T-helper 17 cell (primary cell): Measurements from ENCODE around the gene DLL4. TPM values are rescaled to one million over a fixed set of nuclear protein-coding genes. Genes with fewer than 3 reads are reported as not detected.

Experiments
- ATAC-seq: fragments of 150-1000 bp; cut with Tn5 transposase; 2 replicates; pipeline ENCODE4 v1.10.0; 2021; ENCODE audit warnings: mild to moderate bottlenecking, moderate library complexity
- DNase-seq, 3 donors: peaks; one replicate each; pipeline versions ENCODE4 v3.0.0 to v3.0.0-alpha.2; 2020 to 2021
- H3K9me3 ChIP-seq: one replicate; pipeline ENCODE4 v1.7.0; 2013; ENCODE audit warnings: low read length, mild to moderate bottlenecking; ENCODE audit not compliant: control insufficient read depth, poor library complexity, severe bottlenecking
- H3K27ac Mint-ChIP-seq: one replicate; pipeline ENCODE4 v1.8.0; 2022; ENCODE audit warnings: mild to moderate bottlenecking, moderate library complexity, mixed read lengths
- H3K27me3 Mint-ChIP-seq: one replicate; pipeline ENCODE4 v1.8.0; 2022; ENCODE audit warnings: mixed read lengths
- H3K36me3 Mint-ChIP-seq: one replicate; pipeline ENCODE4 v1.8.0; 2022; ENCODE audit warnings: low read depth, mixed read lengths
- H3K4me1 Mint-ChIP-seq: one replicate; pipeline ENCODE4 v1.8.0; 2022; ENCODE audit warnings: mild to moderate bottlenecking, mixed read lengths
- H3K4me3 Mint-ChIP-seq: one replicate; pipeline ENCODE4 v1.8.0; 2022; ENCODE audit warnings: mild to moderate bottlenecking, moderate library complexity, mixed read lengths
- total RNA-seq, 4 donors: library from RNA in 2 of 4; stranded (reverse) in 2 of 4; gene quantifications; one replicate each; pipeline ENCODE4 v1.2.3 and lab custom pipeline; 2022 to 2026

Gene DLL4
- total RNA-seq, 2 donors from 2014 or later, result not detected

DNA sequence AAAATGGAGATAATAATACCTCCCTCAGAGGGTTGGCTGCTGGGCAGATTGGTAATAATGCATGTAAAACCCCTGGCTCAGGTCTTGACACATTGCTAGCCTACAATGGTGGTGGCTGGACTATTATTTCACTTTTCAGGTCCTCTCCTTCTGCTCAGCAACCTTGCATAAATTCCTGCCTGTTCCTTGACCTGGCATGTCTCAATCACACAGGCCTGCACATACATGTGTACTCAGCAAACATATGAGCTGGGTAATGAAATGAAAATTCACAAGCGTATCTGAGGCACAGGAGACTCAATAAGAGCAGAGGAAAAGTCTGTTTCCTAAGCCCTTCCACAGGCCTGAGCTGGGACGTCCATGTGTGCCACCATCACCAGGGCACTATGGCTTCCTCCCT lies 17.4 kb upstream of the DLL4 start:
- Mint-ChIP-seq H3K4me3 (no peak overlapping the region), H3K4me1 (peaks cover 9% of the 10 kb centered on the region), H3K27me3 (peaks cover 4% of the 10 kb centered on the region), H3K36me3 (no peaks in the 10 kb centered on the region), H3K27ac (no peak overlapping the region)
- no peak for DNase-seq
- ATAC-seq, result no peak
- H3K9me3 ChIP-seq, result no peaks in the 10 kb centered on the region

DNA sequence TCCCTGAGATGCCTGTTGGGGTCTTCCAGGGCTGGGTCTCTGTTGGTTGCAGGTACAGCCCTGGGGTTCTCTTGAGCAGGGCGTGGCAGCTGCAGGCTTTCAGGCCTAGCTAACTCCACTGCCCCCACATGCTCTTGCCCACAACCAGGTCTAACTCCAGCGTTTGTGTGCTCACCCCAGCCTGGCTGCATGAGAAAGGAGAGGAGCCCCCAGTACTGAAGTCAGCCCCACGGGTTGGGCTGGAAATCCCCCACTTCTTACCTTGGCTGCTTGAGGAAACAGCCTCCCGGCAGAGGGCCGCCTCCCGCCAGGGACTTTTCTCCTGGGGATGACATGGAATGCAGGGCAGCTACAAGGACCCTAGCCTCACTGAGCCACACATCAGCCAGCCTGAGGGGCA lies 16.7 kb upstream of the DLL4 start:
- no peak for ATAC-seq
- Mint-ChIP-seq H3K4me1 (peaks cover 5% of the 10 kb centered on the region), H3K36me3 (no peaks in the 10 kb centered on the region), H3K27me3 (peaks cover 4% of the 10 kb centered on the region), H3K4me3 (no peak overlapping the region), H3K27ac (no peak overlapping the region)
- no peak for DNase-seq
- no peaks in the 10 kb centered on the region for H3K9me3 ChIP-seq

DNA sequence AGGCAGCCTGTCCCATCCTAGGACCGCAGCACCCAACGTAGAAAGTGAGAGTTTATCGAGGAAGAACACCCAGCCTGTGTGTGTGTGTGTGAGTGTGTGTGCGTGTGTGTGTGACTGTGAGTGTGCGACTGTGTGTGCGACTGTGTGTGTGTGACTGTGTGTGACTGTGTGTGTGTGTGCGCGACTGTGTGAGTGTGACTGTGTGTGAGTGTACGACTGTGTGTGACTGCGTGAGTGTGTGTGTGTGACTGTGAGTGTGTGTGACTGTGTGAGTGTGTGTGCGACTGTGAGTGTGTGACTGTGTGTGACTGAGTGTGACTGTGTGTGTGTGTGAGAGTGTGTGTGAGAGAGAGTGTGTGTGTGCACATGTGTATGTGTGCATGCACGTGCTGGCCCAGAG lies 15.1 kb upstream of the DLL4 start:
- no peak overlapping the region for H3K27ac Mint-ChIP-seq
- no peaks in the 10 kb centered on the region for H3K9me3 ChIP-seq
- DNase-seq (no peak), ATAC-seq (no peak)
- no peak overlapping the region for H3K4me3 Mint-ChIP-seq
- H3K4me1 Mint-ChIP-seq, result peaks cover 3% of the 10 kb centered on the region
- peaks cover 4% of the 10 kb centered on the region for H3K27me3 Mint-ChIP-seq
- no peaks in the 10 kb centered on the region for H3K36me3 Mint-ChIP-seq

DNA sequence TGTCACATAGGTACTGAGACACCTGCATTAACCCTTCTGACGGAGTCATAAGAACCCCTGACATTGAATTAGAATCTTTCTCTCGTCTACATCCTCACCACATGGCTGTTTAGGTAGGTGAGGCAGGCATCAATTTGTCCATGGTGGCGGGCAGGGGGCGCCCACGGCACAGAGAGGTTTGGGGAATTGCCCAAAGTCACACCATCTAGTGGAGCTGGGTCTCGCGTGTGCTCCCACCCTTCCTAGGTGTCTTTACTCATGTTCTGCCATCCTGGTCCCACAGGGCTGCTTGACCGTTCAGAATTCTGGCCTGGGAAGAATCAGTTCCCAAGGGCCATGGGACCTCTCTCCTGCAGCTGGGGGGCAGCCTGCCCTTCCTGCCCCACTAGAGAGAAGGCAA lies 14.7 kb upstream of the DLL4 start:
- no peaks in the 10 kb centered on the region for H3K36me3 Mint-ChIP-seq
- no peak overlapping the region for H3K4me3 Mint-ChIP-seq
- H3K9me3 ChIP-seq, result no peaks in the 10 kb centered on the region
- H3K4me1 Mint-ChIP-seq, result peaks cover 3% of the 10 kb centered on the region
- H3K27ac Mint-ChIP-seq, result no peak overlapping the region
- H3K27me3 Mint-ChIP-seq, result peaks cover 4% of the 10 kb centered on the region
- ATAC-seq, result no peak
- DNase-seq, result no peak

DNA sequence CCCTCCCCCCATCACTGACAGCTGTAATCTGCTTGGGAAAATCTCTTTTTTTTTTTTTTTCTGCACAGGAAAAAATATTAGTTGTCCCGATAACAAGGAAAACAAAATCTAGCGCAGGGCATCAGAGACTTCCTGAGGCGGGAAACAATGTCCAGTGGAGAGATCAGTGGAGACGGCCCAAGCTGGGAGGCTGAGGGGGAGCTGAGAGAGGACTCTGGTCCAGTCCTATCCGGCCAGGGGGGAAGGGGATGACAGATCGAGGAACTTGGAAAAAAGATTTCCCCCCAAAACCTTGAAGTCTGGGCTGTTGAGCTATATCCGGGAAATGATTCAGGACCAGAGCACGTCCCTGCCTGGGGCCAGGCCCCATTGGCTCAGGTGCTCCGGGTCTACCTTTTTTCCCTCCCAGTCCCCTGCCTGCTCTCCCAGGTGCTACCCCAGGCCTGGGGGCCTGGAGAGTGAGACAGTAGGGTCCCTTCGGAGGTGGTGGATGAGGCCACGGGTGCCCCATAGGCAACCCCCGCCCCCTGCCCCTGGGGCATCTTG lies 14.0 kb upstream of the DLL4 start:
- peaks cover 3% of the 10 kb centered on the region for H3K4me1 Mint-ChIP-seq
- DNase-seq (no peak), ATAC-seq (no peak)
- H3K4me3 Mint-ChIP-seq, result no peak overlapping the region
- peaks cover 4% of the 10 kb centered on the region for H3K27me3 Mint-ChIP-seq
- no peak overlapping the region for H3K27ac Mint-ChIP-seq
- H3K36me3 Mint-ChIP-seq, result no peaks in the 10 kb centered on the region
- no peaks in the 10 kb centered on the region for H3K9me3 ChIP-seq

DNA sequence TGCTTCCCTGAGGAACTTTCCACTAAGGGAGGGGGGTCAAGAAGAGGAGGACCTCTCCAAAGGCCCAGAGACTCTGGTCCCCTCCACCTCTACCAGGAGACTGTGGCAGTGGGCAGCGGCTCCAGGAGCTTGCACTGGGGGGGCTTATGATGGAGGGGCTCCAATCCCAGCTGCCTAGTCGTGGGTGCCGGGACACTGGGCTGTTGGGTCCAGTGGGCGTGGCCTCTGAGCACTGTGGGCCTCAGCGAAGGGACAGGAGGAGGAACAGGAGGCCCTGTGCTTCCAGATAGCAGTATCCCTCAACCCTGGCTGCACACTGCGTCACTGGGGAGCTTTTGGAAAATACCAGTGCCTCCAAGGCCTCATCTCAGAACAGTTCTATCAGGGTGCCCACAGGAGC lies 13.5 kb upstream of the DLL4 start:
- no peak for ATAC-seq
- Mint-ChIP-seq H3K36me3 (no peaks in the 10 kb centered on the region), H3K4me3 (no peak overlapping the region), H3K27ac (no peak overlapping the region), H3K27me3 (peaks cover 4% of the 10 kb centered on the region), H3K4me1 (peaks cover 3% of the 10 kb centered on the region)
- DNase-seq, result no peak
- no peaks in the 10 kb centered on the region for H3K9me3 ChIP-seq

DNA sequence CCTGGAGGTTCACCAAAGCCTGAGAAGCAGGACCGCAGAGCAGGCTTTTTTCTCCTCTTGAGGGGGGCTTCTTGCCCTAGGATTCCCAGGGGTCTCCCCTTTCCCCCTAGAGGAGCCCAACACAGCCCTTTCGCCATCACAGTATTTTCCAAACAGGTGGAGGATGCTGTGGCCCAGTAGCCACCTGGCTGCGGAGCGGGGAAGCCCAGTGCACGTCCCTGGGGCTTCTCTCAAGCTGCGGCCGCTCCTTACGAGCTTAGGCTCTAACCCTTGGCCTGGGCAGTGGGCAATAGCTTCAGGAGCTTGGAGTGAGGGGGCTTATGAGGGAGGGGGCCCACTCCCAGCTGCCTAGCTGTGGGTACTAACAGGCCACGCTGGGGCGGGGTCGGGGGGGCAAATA lies 11.6 kb upstream of the DLL4 start:
- H3K9me3 ChIP-seq, result no peaks in the 10 kb centered on the region
- Mint-ChIP-seq H3K4me3 (no peak overlapping the region), H3K27ac (no peak overlapping the region), H3K27me3 (peaks cover 4% of the 10 kb centered on the region), H3K36me3 (no peaks in the 10 kb centered on the region), H3K4me1 (no peaks in the 10 kb centered on the region)
- DNase-seq (no peak), ATAC-seq (no peak)

DNA sequence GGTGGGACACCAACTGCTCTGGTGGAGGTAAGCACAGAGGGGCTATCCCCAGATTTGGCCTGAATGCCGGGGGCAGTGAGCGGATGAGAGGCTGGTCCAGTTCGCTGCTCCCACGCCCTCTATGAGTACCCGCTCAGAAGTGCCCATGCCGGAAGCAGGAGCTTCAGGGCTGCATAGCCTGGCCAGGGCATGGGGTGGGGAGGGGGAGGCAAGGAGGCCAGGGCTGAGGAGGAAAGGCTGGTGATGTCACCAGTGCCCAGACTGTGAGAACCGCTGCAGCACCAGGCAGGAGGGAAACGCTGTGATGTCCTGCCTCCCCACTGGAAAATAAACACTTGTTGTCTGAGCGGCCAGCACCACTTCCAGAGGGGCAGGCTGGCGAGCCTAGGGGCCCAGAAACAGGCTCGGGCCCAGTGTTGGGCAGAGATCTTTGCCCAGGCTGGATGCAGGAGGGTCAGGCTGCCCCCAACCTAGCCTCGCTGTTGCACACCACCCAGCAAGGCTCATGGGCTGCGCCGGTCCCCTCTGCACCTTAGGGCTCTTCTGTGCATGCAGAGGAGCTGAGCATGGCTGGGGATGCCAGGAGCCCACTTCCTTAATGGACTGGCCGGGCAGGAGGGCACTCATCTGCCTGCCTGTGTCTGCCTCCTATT lies 10.9 kb upstream of the DLL4 start:
- H3K27ac Mint-ChIP-seq, result no peak overlapping the region
- no peak for ATAC-seq
- H3K4me3 Mint-ChIP-seq, result no peak overlapping the region
- no peaks in the 10 kb centered on the region for H3K4me1 Mint-ChIP-seq
- no peaks in the 10 kb centered on the region for H3K36me3 Mint-ChIP-seq
- DNase-seq, result no peak
- H3K9me3 ChIP-seq, result no peaks in the 10 kb centered on the region
- peaks cover 4% of the 10 kb centered on the region for H3K27me3 Mint-ChIP-seq

DNA sequence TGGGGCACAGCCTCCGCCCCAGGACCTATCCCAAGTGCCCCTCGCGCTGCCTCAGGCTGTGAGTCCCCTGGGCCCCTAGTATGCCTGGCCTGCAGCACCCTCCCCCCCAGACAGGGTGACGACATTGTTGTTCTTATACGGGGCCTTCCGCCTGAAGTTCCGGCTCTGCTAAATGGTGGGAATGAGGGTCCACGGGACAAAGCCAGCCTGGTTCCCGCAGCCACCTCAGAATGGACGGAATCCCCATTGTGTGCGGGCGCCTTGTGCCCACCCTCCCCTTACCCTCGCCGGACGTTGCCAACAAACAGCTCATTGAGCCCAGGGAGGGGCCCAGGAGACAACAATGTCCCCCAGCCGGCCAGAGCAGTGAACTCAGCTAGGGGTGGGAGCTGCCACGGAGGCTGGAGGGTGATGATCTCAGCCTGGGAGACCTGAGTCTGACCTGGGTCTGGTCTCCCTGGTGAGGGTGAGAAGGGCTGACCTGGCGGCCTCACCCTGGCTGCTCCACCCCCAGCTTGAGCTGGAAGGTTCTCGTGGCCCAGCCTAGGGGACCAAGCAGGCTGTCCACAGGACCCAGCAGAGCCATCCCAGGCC lies 10.2 kb upstream of the DLL4 start:
- ATAC-seq (no peak), DNase-seq (no peak)
- peaks cover 4% of the 10 kb centered on the region for H3K27me3 Mint-ChIP-seq
- H3K9me3 ChIP-seq, result no peaks in the 10 kb centered on the region
- H3K36me3 Mint-ChIP-seq, result no peaks in the 10 kb centered on the region
- no peak overlapping the region for H3K27ac Mint-ChIP-seq
- no peaks in the 10 kb centered on the region for H3K4me1 Mint-ChIP-seq
- no peak overlapping the region for H3K4me3 Mint-ChIP-seq

DNA sequence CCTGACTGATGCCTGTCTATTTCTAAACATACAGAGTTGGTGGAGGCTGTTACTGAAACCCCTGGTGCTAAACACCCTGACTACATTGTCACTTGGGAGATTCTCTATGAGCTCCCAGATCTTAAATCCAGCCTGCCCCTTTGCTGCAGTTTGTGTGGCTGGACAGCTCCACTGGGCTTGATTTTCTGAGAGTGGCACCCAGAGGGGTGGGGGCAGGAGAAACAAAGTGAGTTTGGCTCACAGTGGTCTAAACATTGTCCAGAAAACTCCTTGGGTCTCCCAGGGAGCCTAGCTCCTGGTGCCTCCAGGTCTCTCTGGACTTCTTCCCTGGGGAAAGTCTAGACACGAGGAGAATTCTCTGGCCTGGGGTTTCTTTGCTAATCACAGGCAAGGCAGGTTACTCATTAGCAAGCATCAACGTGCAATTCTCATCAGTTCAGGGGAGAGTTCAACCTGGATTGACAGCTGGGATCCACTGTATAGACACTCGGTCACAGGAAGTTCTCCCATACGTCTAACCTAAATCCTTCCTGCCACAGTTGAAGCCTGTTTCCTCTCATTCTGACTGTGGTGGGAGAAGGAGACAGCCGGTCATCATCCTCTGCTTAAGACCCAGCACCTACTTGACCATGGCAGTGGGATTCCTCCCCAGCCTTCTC lies 7.1 kb upstream of the DLL4 start:
- no peak overlapping the region for H3K4me3 Mint-ChIP-seq
- H3K27ac Mint-ChIP-seq, result no peak overlapping the region
- H3K4me1 Mint-ChIP-seq, result peaks cover 8% of the 10 kb centered on the region
- ATAC-seq (no peak), DNase-seq (no peak)
- H3K36me3 Mint-ChIP-seq, result no peaks in the 10 kb centered on the region
- H3K27me3 Mint-ChIP-seq, result peaks cover 18% of the 10 kb centered on the region
- no peaks in the 10 kb centered on the region for H3K9me3 ChIP-seq

DNA sequence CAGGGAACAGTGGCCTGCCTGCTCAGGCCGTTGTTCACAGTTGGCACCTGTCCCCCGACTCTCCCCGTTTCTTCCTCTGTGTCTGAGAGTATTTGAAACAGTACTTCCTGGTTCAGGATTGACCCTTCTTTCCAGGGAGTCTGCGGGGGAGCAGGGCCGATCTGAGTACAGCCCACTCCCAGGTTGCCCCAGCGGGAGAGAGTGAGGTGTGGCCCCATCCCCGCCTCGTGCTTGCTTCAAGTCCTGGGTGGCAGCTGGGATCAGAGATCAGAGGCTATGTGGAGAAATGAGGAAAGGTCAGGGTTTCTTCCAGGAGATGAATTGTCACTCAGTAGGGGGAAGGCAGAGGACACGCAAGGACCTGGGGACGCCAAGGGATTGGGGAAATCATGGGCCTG lies 6.5 kb upstream of the DLL4 start:
- H3K36me3 Mint-ChIP-seq, result no peaks in the 10 kb centered on the region
- H3K4me1 Mint-ChIP-seq, result peaks cover 11% of the 10 kb centered on the region
- no peak overlapping the region for H3K4me3 Mint-ChIP-seq
- no peaks in the 10 kb centered on the region for H3K9me3 ChIP-seq
- DNase-seq (no peak), ATAC-seq (no peak)
- peaks cover 22% of the 10 kb centered on the region for H3K27me3 Mint-ChIP-seq
- H3K27ac Mint-ChIP-seq, result no peak overlapping the region

DNA sequence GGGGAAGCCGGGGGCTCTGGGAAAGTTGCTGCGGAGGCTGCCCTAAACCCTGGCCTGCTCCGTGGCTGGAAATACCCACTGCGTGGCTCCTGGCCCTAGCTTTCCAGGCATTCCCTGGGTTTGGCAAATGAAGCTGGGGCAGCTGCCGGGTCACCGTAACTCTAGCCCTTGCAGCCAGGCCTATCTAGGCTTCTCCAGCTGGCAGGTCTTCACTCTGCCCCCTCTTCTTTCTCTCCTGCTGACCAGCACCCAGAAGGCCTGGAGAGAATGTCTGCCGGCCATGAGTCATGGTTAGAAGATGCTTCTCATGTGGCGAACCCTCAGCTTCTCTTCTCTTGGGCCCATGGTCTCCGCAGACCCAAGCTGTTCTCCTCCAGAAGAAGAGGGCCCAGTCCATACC lies 5.6 kb upstream of the DLL4 start:
- DNase-seq, result no peak
- H3K4me1 Mint-ChIP-seq, result peaks cover 12% of the 10 kb centered on the region
- H3K27ac Mint-ChIP-seq, result no peak overlapping the region
- H3K4me3 Mint-ChIP-seq, result no peak overlapping the region
- no peak for ATAC-seq
- H3K36me3 Mint-ChIP-seq, result no peaks in the 10 kb centered on the region
- no peaks in the 10 kb centered on the region for H3K9me3 ChIP-seq
- peaks cover 22% of the 10 kb centered on the region for H3K27me3 Mint-ChIP-seq

DNA sequence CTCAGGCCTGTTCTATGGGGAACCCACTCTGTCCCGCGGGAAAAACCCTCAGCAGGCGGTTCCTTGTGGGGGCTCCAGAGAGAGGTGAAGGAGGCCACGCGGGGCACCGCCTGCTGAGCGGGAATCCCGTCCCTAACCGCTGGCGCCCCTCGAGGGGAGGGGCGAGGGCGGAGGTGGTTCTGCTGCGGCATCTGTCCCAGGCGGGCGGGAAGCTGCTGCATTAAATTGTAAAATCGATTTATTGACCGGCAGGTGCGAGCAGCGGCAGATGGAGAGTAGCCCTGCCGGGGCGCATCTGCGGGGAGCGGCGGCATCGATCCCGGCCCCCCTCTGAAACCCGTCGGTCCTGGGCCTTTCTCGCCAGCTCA lies 3.7 kb upstream of the DLL4 start:
- H3K27me3 Mint-ChIP-seq, result peaks cover 35% of the 10 kb centered on the region
- peaks cover 4% of the 10 kb centered on the region for H3K36me3 Mint-ChIP-seq

More for the DNA sequence above, 3.7 kb upstream of the DLL4 start:
- no peaks in the 10 kb centered on the region for H3K9me3 ChIP-seq
- ATAC-seq, result no peak
- Mint-ChIP-seq H3K4me1 (peaks cover 25% of the 10 kb centered on the region), H3K27ac (no peak overlapping the region), H3K4me3 (peak overlapping the region; percentile 69)
- DNase-seq, result no peak
